Measurements from ENCODE around the gene GPR17.

The GPR17 gene

GRCh38 chr2:127672341-127673224, 26.6 kb downstream of the GPR17 start:
- no peak for DNase-seq

GRCh38 chr2:127673291-127674069, 27.5 kb downstream of the GPR17 start:
- DNase-seq = no peak

GRCh38 chr2:127674241-127675209, 28.6 kb downstream of the GPR17 start:
- peak; percentile 47 for DNase-seq

GRCh38 chr2:127675331-127676261, 29.6 kb downstream of the GPR17 start, which contains the start of gene LIMS2:
TSS of gene LIMS2 (minus strand) at chr2:127675530. CDS start at chr2:127675024, 506 bp downstream.
- DNase-seq = peak; percentile 59

GRCh38 chr2:127676906-127677305, 31.0 kb downstream of the GPR17 start:
- no peak for DNase-seq

- peak; percentile 74 for DNase-seq
Measured at GRCh38 chr2:127678531-127678930, 32.6 kb downstream of the GPR17 start.

- no peak for DNase-seq
Measured at GRCh38 chr2:127678991-127679390, 33.0 kb downstream of the GPR17 start.

GRCh38 chr2:127679680-127680361, 33.9 kb downstream of the GPR17 start:
- DNase-seq = no peak

GRCh38 chr2:127680706-127681287, 34.8 kb downstream of the GPR17 start:
- DNase-seq = no peak

- no peak for DNase-seq
Measured at GRCh38 chr2:127681288-127681804, 35.4 kb downstream of the GPR17 start.

- DNase-seq = no peak
Measured at GRCh38 chr2:127681976-127682857, 36.3 kb downstream of the GPR17 start.

GRCh38 chr2:127683056-127683455, 37.1 kb downstream of the GPR17 start:
- no peak for DNase-seq

- DNase-seq = no peak
Measured at GRCh38 chr2:127683757-127684156, 37.8 kb downstream of the GPR17 start.

GRCh38 chr2:127685410-127686080, 39.6 kb downstream of the GPR17 start:
- DNase-seq = no peak

GRCh38 chr2:127688405-127688804, 42.5 kb downstream of the GPR17 start:
- no peak for DNase-seq

GRCh38 chr2:127690696-127691095, 44.7 kb downstream of the GPR17 start:
- no peak for DNase-seq

GRCh38 chr2:127694986-127695385, 49.0 kb downstream of the GPR17 start:
- no peak for DNase-seq

Measured in DMS53 (cell line).